ENCODE results near the gene RBFOX1.

The RBFOX1 gene

GRCh38 chr16:7303660-7304200, 28.9 kb upstream of the RBFOX1 start:
- TF ChIP-seq CTCF (IDR thresholded peaks at IDR 0.05; ENCODE audit: extremely low read depth, insufficient read depth, missing control alignments) = no peak
- DNase-seq (ENCODE audit: low spot score) = no peak
- in situ Hi-C loops (cut with MboI; ENCODE audit: low pct_unique_long_range_greater_than_20kb, low sequenced_read_pairs, unreplicated experiment) = no loop called here

GRCh38 chr16:7304279-7304678, 28.4 kb upstream of the RBFOX1 start:
- no peak for DNase-seq (ENCODE audit: low spot score)
- in situ Hi-C loops (cut with MboI; ENCODE audit: low pct_unique_long_range_greater_than_20kb, low sequenced_read_pairs, unreplicated experiment) = no loop called here
- no peak for TF ChIP-seq CTCF (IDR thresholded peaks at IDR 0.05; ENCODE audit: extremely low read depth, insufficient read depth, missing control alignments)

- no peak for DNase-seq (ENCODE audit: low spot score)
- no peak for TF ChIP-seq CTCF (IDR thresholded peaks at IDR 0.05; ENCODE audit: extremely low read depth, insufficient read depth, missing control alignments)
- in situ Hi-C loops (cut with MboI; ENCODE audit: low pct_unique_long_range_greater_than_20kb, low sequenced_read_pairs, unreplicated experiment) = no loop called here
These were observed 27.7 kb upstream of the RBFOX1 start for GRCh38 chr16:7304958-7305357.

GRCh38 chr16:7313170-7313569, 19.5 kb upstream of the RBFOX1 start:
- no peak for DNase-seq (ENCODE audit: low spot score)
- in situ Hi-C loops (cut with MboI; ENCODE audit: low pct_unique_long_range_greater_than_20kb, low sequenced_read_pairs, unreplicated experiment) = no loop called here
- TF ChIP-seq CTCF (IDR thresholded peaks at IDR 0.05; ENCODE audit: extremely low read depth, insufficient read depth, missing control alignments) = peak; percentile 35

- in situ Hi-C loops (cut with MboI; ENCODE audit: low pct_unique_long_range_greater_than_20kb, low sequenced_read_pairs, unreplicated experiment) = no loop called here
- no peak for DNase-seq (ENCODE audit: low spot score)
- TF ChIP-seq CTCF (IDR thresholded peaks at IDR 0.05; ENCODE audit: extremely low read depth, insufficient read depth, missing control alignments) = no peak
These were observed 18.5 kb upstream of the RBFOX1 start for GRCh38 chr16:7314163-7314562.

- in situ Hi-C loops (cut with MboI; ENCODE audit: low pct_unique_long_range_greater_than_20kb, low sequenced_read_pairs, unreplicated experiment) = no loop called here
- no peak for TF ChIP-seq CTCF (IDR thresholded peaks at IDR 0.05; ENCODE audit: extremely low read depth, insufficient read depth, missing control alignments)
- DNase-seq (ENCODE audit: low spot score) = no peak
These were observed 16.8 kb upstream of the RBFOX1 start for GRCh38 chr16:7315813-7316212.
